T-helper 2 cell treated with Interferon-gamma antibody and Interleukin-4, amounts not matched to agents 100 ng/mL and 5 ng/mL, for 36 hours (primary cell): ENCODE measurements around the gene GMIP. TPM values are rescaled to one million over a fixed set of nuclear protein-coding genes. Genes with fewer than 3 reads are reported as not detected.

ENCODE experiments used
- intact Hi-C: fragments of 100-400 bp; cut with micrococcal nuclease; formaldehyde crosslinking; loops from one replicate; pipeline ENCODE4 v1.15.1; 2023
- total RNA-seq: library from RNA; stranded (reverse); gene quantifications from 2 replicates; pipeline ENCODE4 v1.2.3, GENCODE V29; 2022

Gene GMIP
- total RNA-seq, 1 donor from 2014 or later = 79.6 TPM

DNA sequence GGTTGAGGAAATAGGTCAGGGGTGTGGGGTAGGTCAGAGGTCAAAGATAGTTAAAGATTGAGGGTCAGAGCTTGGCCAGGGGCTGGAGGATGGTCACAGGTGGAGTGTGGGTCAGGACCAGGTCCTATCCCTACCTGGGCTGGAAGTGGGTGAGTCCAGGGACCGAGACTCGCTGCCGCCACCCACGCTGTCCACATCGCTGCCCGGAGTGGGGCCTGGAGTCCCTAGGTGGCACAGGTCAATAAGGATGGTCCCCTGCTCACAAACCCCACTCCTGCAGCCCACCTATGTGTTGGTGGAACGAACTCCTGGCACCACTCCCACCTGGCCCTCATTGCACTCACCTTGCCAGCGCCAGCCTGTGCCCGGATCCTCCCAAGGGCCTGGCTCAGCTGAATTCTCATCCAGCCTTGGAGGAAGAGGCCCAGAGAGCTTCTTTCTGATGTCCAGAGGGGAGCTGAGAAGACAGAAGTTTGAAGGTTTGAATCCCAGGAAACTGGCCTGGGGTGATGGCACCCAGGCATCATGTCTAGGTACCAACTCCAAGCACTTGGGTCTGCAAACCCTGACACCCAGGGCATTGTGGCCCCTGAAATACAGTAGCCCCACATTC lies 6.8 kb downstream of the GMIP start:
- intact Hi-C loops = no loop called here

DNA sequence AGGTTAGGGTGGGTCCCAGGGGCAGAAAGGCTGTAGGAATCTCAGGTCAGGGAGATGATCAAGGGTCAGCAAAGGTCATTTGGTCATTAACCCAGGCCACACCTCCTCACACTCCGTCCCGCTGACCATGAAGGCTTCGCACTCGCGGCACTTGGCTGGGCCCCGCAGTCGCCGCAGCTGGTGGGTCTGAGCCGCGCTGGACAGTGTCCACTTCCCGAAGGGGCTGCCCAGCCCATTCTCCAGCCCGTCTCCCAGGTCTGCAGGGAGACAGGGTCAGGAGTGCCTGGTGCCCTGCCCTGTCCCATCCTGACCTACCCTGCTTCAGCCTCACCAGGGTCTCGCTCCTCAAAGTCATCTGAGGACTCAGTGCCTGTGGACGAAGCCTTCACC lies 8.1 kb downstream of the GMIP start:
- intact Hi-C loops = no loop called here

- intact Hi-C loops = no loop called here
Observed at GRCh38 chr19:19634516-19635312, 8.7 kb downstream of the GMIP start.

DNA sequence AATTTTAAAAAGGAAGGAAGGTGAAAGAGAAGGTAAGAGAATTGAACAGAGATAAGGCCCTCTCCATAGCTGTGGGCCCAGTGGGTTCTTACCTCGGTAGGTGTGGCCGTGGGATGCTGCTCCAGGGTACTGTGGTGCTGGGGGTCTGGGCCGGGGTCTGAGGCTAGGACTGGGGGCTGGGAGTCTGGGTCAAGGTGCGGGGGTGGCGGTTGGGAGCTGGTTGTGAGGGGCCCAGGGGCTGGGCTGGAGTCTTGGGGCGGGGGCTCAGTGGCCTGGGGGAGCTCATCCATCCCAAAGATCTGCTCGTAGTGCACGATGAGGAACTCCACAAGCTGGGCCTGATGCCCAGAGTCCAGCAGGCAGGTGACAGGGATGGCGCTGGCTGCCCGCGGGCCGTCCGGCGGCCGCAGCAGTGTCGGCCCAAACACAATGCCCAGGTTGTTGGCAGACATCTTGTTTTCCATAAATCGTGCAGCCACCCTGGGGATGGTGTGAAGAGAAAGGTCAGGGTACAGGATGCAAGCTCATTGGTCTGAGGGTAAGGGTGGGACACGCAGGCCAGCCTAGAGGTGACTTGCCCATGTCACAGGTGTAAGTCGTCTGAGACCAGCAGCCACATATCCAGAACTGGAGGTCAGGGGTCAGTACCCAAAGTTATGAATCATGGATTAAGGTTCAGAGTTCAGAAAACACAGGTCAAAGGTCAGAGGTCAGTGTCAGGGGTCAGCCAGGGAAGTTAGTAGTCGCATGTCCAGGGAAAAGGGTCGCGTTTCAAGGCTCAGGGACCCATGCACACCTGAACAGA lies 9.5 kb downstream of the GMIP start:
- intact Hi-C loops = no loop called here

DNA sequence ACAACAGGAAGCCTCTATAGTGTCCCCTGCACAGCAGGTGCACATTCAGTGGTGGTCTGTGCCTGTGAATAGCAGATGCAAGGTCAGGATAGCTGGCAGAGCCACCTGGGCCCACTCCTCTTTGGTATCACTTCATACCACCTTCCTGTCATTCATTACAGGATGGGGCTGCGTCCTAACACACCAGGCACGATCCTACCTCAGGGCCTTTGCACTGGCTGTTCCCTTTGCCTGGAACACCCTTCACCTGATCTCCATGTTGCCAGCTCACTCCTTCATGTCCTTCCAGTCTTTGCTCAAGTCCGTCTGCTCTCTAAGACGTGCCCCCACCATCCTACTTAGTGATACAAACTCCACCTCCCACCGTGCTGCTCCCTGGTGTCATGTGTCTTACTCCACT lies 10.8 kb downstream of the GMIP start:
- intact Hi-C loops = no loop called here

DNA sequence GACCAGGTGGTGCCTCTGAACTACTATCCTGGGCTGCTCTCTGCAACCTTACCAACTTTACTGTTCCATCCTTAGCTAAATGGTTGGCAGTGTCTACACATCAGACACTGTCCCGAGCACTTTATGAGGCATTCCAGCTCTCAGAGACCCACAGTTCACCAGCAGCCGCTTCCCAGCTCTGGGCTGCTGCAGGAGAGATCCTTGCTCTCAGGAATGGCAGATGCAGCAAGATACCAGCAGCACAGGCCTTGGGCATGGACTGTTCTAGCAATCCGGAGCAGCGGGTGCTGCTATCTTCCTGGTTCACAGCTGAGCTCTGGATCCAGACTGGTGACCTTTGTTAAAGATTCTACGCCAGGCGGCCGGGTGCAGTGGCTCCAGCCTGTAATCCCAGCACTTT lies 12.1 kb downstream of the GMIP start:
- intact Hi-C loops = no loop called here

- intact Hi-C loops = no loop called here
Observed at GRCh38 chr19:19630426-19630825, 13.0 kb downstream of the GMIP start.

GRCh38 chr19:19630062-19630414 lies 13.4 kb downstream of the GMIP start:
- intact Hi-C loops = no loop called here

DNA sequence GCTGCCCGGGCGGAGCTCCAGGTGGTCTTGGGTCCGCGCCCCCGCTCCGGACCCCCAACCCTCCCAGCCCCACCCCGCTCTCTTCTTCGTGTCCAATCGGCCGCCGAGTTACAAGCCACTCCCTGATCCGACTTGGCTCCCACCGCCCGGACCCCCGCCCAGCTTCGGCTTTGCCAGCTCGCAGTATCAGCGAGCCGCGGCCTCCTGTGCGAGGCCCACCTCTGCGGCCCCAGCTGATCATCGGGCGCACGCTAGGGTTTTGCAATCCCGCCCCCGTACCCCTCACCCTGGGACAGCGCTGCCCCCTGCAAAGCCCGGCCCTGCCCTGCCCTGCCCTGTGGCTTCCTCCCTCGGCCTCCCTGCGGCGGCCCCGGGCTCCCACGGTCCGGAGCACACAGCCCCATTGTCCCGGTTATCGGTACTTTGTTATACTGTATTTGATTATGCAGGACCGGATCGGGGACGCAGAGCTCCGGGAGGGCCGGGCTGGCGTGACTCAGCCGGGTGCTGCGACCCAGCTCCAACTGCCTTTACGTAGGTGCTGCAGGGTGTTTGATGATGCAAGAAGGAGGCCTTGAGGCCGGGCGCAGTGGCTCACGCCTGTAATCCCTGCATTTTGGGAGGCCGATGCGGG lies 14.8 kb downstream of the GMIP start:
- intact Hi-C loops = loop anchor here (1.0 to 5.0 kb wide), 2 partner anchors 10 to 86 kb away; partner anchors contain the start of gene PBX4

- intact Hi-C loops = loop anchor here (1.0 to 5.0 kb wide), 3 partner anchors 10 to 86 kb away; partner anchors contain the start of genes GMIP and PBX4
Observed at GRCh38 chr19:19627621-19628500, 15.6 kb downstream of the GMIP start, which contains the start of gene LPAR2. Gene LPAR2 (minus strand): TSS chr19:19628220. CDS start chr19:19627275, 945 bp downstream.

GRCh38 chr19:19626516-19627472 lies 16.7 kb downstream of the GMIP start:
- intact Hi-C loops = loop anchor here (1.0 to 5.0 kb wide), 2 partner anchors 17 to 84 kb away; partner anchors contain the start of gene GMIP

DNA sequence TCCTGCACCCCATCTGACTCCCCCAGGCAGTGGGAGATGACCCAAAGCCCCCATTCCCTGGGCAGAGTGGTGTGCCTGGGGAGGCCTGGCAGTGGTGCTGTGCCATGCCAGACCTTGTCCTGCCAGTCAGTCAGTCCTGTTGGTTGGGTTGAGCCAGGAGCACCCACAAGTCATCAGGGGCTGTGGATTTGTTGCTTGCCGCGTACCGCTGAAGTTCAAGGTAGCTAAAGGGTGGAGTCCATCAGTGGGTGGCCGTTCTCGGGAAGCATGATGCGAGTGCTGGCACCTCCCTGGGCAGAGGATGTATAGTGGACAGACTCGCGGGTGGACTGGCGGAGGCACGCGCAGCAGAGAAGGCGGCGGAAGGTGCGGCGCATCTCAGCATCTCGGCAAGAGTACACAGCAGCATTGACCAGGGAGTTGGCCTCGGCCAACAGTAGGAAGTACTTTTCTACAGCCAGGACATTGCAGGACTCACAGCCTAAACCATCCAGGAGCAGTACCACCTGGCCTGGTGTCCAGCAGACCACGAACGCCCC lies 19.4 kb downstream of the GMIP start:
- intact Hi-C loops = no loop called here

DNA sequence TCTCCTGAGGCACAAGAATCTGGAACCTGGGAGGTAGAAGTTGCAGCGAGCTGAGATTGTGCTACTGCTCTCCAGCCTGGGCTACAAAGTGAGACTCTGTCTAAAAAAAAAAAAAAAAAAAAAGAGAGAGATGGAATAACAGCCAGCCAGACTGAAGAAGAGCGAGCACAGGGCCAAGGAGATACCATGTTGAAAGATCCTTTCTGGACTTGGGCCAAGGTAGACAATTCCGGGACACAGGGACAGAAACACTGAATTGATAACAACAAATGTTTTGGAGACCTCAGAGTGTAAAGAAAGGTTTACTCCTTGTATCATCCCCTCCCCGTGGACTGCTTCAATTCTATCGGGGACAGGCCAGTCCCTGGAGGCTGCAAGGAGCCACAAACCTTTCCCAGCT lies 20.1 kb downstream of the GMIP start:
- intact Hi-C loops = no loop called here

- intact Hi-C loops = no loop called here
Observed at GRCh38 chr19:19619849-19620210, 23.6 kb downstream of the GMIP start.

- intact Hi-C loops = no loop called here
Observed at GRCh38 chr19:19619181-19619848, 24.1 kb downstream of the GMIP start.

- intact Hi-C loops = loop anchor here (1.0 kb wide), 4 partner anchors 10 to 45 kb away; partner anchors contain the start of genes ATP13A1, GMIP and LPAR2
Observed at GRCh38 chr19:19618219-19619051, 25.0 kb downstream of the GMIP start, which contains the start of gene PBX4. Gene PBX4 (minus strand): TSS chr19:19618687. CDS start chr19:19618629, 58 bp downstream.

GRCh38 chr19:19615086-19615485 lies 28.4 kb downstream of the GMIP start:
- intact Hi-C loops = no loop called here
